Bronchial epithelial cell (primary cell): Measurements from ENCODE around the gene S100A3. TPM values are rescaled to one million over a fixed set of nuclear protein-coding genes. Genes with fewer than 3 reads are reported as not detected.
A peak's percentile ranks its signal among the peaks of the same experiment; 100 is the strongest.
"Not testable (repeated sequence)": the region's sequence is repeated elsewhere in the genome, so short reads cannot be mapped to it uniquely, and the experiment has no call there.

Source experiments
- DNase-seq: peaks from one replicate; pipeline ENCODE4 v3.0.0-alpha.2; 2010; ENCODE audit warnings: low read depth
- FAIRE-seq: peaks from 2 replicates; lab custom pipeline; 2011; peaks lifted over from hg19 to GRCh38; lab: Jason Lieb, UNC
- H3K27me3 ChIP-seq: 2 replicates; pipeline ENCODE4 v1.5.1; 2011; ENCODE audit warnings: low read length; ENCODE audit not compliant: control insufficient read depth, insufficient read depth
- H3K36me3 ChIP-seq: 2 replicates; pipeline ENCODE4 v1.5.1; 2011; ENCODE audit warnings: low read length; ENCODE audit not compliant: control insufficient read depth, insufficient read depth
- H3K4me3 ChIP-seq: 2 replicates; pipeline ENCODE4 v1.5.1; 2011; ENCODE audit warnings: mild to moderate bottlenecking, low read depth, low read length, control low read depth
- CTCF ChIP-seq: IDR thresholded peaks from 2 replicates; pipeline ENCODE4 v1.5.1; 2011; ENCODE audit warnings: mild to moderate bottlenecking, moderate library complexity, low read length, control low read depth, inconsistent platforms; ENCODE audit not compliant: insufficient read depth, severe bottlenecking
- total RNA-seq: library from RNA; depleted of rRNA; stranded (reverse); fragments of >200 nt; gene quantifications from 2 replicates; pipeline ENCODE4 v1.2.1, GENCODE V29; 2014

Gene S100A3
- total RNA-seq, 1 donor from 2014 or later: 26.6 TPM

- peaks cover 4% of the 10 kb centered on the region for H3K36me3 ChIP-seq
- FAIRE-seq: no peak
- no peaks in the 10 kb centered on the region for H3K27me3 ChIP-seq
- DNase-seq: peak; percentile 98
- no peak for TF ChIP-seq CTCF
- peak overlapping the region; percentile 48 for H3K4me3 ChIP-seq
Measured at GRCh38 chr1:153566414-153567371, 17.6 kb upstream of the S100A3 start.

DNA sequence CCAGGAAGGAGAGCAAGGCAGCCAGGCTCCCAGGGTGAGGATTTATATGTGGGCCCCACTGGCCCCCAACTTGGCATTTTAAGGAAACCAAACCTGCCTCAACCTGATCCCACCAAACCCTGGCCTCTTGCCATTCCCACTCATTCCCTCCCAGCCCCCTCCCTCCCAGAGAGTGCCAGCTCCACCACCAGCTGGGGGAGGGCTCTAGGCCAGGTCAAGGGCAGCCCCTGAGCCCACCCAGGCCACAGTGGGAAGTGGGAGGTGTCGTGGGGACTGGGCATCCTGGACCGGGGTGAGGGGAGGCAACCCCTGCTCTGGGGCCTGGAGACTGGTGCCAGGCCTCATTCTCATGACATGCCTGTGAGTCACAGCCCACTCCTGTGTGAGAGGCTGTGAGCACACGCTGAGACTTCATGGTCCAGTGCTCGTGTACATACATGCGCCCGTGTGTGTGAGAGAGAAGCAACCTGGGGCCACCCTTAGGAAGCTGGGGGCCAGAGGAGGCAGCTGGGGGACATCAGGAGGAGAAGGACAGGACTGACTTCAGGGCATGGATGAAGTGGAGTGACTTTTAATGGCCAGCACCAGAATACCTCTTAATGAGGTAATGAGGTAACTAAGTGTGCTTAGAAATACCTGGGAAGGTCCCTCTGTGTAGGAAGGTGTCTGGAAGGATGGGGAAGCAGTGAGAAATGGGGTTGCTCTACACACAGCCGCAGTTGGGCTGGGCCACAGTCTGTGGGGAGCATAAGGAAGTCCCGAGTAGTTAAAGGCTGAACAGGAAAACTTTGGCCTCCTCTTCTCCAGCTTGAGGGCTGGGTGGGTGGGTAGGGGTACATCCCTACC is 16.7 kb upstream of the S100A3 start, which contains the start of gene S100A2:
Gene S100A2, minus strand, starts transcription at position 316 of the 846 bp plus-strand sequence. CDS start 1,967 bp downstream, outside the sequence.
- TF ChIP-seq CTCF: no peak
- DNase-seq (peak; percentile 98), FAIRE-seq (no peak)
- peaks cover 4% of the 10 kb centered on the region for H3K36me3 ChIP-seq
- H3K4me3 ChIP-seq: peak within 1 kb of the TSS; percentile 48
- no peaks in the 10 kb centered on the region for H3K27me3 ChIP-seq

DNA sequence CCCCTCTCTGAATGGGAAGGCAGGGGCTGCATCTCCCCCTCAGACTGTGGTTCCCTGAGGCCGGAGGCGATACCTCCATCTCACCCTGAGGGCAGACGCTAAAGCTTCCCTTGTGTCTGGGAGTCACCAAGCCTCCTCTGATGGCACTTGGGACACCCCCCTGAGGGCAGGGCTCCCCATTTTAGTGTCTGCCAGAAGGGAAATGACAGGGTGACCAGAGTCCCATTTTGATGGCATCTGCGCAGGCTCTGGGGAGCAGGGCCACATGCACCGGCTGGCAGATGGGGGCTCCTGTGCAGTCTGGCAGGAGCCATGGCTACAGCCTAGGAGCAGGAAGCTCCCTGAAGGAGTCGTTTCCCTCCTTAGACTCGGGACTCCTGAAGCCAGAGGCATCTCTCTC is 14.9 kb upstream of the S100A3 start:
- Histone ChIP-seq H3K36me3 (peaks cover 4% of the 10 kb centered on the region), H3K4me3 (peak overlapping the region; percentile 48), H3K27me3 (no peaks in the 10 kb centered on the region)
- DNase-seq (no peak), FAIRE-seq (no peak)
- TF ChIP-seq CTCF: no peak

- FAIRE-seq: no peak
- no peak for TF ChIP-seq CTCF
- no peaks in the 10 kb centered on the region for H3K27me3 ChIP-seq
- peaks cover 5% of the 10 kb centered on the region for H3K36me3 ChIP-seq
- no peak for DNase-seq
- H3K4me3 ChIP-seq: peak overlapping the region; percentile 48
Measured at GRCh38 chr1:153563483-153563901, 14.4 kb upstream of the S100A3 start.

DNA sequence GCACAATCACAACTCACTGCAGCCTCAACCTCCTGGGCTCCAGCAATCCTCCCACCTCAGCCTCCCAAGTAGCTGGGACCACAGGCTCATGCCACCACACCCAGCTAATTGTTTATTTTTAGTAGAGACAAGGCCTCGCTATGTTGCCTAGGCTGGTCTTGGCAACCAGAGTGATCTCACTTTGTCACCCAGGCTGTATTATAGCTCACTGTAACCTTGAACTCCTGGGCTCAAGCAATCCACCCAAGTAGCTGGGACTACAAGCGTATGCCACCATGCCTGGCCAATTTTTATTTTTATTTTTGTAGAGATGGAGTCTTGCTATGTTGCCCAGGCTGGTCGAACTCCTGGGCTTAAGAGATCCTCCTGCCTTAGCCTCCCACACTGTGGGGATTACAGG is 13.0 kb upstream of the S100A3 start:
- not testable (repeated sequence) for FAIRE-seq, H3K4me3 ChIP-seq, H3K27me3 ChIP-seq, H3K36me3 ChIP-seq
- peak; percentile 71 for DNase-seq
